Cerebellar cortex (tissue), 1 donor: ENCODE data around the gene CCDC175.

Experiments used
- DNase-seq: peaks from one replicate; pipeline ENCODE4 v3.0.0-alpha.2; 2015; ENCODE audit warnings: low spot score

The CCDC175 gene

GRCh38 chr14:59540852-59541251, 35.8 kb downstream of the CCDC175 start:
- no peak for DNase-seq

GRCh38 chr14:59538936-59539335, 37.7 kb downstream of the CCDC175 start:
- DNase-seq, result peak; percentile 33

DNA sequence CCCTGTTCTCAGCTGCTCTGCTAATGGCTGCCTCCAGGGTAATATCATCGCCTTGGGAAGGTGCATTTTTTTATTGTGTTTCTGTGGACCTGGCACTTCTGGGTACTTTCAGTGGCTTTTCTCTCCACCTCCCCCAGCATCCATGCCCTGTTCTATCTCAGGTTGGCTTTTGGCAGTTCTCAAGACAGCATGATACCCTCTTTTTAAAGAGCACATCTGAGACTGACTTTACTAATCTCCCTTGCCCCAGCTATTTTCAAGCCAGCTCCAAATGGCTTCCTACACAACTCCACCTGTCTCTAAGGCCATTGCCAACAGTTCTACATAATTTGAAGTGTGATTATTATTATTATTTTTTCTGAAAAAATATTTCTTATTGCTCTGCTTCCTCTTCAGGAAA, 39.1 kb downstream of the CCDC175 start:
- peak; percentile 74 for DNase-seq

DNA sequence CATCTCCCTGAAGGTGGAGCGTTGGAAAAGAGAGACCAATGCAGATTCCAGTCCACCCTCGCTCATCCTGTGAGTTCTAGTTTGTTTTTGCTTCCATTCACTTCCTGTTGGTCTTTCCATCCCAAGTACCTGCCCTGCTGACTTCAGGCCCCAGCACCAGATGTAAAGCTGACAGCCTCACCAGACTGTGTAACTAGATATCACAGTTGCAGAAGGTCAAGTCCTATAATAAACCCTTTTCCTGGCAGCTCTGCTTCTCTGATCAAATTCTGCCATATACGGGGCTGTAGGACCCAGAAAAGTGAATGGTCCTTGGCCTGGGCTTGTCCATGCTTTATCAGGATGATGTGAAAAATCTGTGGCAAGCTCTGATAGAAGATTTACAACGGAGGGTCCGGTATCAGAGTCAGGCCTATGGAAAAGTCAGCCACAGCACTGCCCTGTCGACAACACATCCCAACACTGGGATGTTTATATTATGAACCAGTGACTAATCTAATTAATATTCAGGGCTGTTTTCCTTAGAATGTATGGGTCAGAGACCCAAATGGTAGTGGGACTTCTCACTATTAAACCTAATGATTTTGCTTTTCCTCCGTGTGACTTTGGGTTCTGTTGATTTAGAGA, 42.1 kb downstream of the CCDC175 start:
- no peak for DNase-seq

DNA sequence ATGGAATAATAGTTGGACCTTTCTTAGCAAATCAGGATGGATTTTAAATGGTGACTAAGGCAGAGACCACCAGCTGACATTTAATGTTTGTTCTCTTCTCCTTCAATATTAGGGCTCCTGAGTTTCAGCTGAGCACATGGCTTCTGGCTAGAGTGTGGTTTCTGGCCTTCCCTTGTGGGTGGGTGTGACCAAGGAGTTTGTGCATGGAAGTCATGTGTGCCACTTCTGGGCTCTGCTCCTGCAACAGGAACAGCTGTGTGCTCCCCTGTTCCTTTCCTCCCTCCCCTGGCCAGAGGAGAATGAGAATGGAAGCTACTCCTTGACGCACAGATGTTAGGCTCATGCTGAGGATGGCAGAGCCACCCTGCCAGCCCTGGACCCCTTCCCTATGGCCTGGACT, 44.2 kb downstream of the CCDC175 start:
- no peak for DNase-seq

- DNase-seq, result no peak
These were observed 46.3 kb downstream of the CCDC175 start for GRCh38 chr14:59530349-59530748.

DNA sequence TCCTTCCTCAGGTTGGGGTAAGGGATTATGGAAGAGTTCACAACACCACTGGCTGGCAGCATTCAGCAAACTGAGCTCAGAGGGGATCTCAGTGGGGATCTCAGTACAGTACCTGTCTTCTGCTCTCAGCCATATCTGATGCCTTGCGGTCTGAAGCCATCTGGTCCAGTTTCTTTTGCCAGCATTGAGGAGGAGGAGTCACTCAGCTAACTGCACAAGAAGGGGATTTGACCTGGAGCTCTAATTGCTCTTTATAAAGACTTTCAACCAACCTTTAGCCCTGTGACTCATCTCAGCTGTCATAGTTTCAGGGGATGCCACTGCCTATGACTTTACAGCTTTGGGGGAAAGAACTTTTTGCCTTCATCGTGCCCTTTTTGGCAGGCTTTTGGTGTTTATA, 47.4 kb downstream of the CCDC175 start:
- peak; percentile 90 for DNase-seq

GRCh38 chr14:59520224-59520623, 56.4 kb downstream of the CCDC175 start:
- no peak for DNase-seq

- DNase-seq, result peak; percentile 62
These were observed 64.6 kb downstream of the CCDC175 start for GRCh38 chr14:59511916-59512575.

- DNase-seq, result no peak
These were observed 65.6 kb downstream of the CCDC175 start for GRCh38 chr14:59510966-59511365.

GRCh38 chr14:59510001-59510400, 66.6 kb downstream of the CCDC175 start:
- no peak for DNase-seq

GRCh38 chr14:59509101-59509500, 67.5 kb downstream of the CCDC175 start:
- DNase-seq, result no peak

GRCh38 chr14:59507752-59508103, 68.9 kb downstream of the CCDC175 start:
- DNase-seq, result no peak

DNA sequence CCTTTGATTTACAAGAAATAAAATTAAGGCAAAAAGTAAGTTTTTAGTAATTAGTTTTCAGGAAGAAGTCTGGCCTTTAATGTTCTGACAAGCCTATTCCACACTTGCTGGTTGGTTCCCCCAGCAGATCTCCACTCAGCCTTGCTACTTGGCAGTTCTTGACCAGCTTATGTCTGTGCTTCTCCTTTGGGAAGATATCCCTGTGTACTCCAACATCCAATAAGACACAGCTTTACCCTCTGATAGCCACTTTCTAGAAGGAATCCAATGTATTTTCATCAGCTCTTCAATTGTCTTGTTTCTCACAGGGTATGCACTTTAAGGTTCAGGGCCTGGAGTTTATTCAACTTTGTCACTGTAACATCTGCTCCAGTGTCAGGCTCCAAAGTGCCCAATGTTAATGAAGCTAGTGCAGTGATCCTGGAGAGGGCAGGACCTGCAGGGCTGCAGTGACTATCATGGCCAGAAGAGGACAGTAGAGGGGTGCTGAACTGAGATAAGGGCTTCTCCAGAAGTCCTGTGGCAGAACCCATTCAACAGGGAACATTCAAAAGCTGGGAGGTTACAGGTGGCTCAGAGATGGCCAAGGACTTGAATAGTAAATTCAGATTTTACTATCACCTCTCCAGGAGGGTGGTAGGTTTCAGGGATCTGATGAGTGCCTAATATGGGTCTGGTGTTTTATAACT, 69.4 kb downstream of the CCDC175 start:
- peak; percentile 80 for DNase-seq

DNA sequence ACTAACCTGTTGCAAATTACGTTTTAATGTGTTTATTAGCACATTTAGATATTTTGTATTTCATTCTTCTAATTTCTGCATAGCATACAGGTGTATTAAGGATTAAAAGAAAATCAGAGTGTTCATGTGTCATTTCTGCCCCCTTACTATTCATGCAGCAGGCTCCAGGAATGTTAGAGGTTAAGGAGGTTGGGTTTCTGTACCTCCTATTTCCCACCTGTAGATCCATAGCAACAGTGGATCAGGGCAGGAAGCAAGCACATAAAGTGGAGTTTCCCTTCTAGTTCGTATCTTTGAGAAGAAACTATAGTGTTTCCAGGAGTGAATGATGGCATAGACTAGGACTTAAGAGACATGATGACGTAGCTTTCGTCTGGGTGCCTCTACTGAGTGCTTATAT, 73.4 kb downstream of the CCDC175 start:
- no peak for DNase-seq

DNA sequence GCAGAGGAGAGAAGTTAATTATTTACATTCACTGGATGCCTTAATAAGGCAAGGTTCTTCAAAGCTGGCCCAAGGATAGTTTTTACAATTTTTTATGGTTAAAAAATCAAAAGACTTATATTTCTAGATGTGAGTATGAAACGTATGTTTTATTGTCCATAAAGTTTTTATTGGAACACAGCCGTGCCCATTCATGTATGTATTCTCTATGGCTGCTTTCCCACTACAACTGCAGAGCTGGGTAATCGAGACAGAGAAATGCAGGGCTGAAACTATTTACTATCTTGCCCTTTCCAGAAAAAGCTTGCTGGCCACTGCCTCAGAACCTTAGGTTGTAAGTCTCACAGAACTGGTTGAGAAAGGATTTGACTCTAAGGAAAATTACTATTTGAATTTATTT, 75.9 kb downstream of the CCDC175 start:
- no peak for DNase-seq

DNA sequence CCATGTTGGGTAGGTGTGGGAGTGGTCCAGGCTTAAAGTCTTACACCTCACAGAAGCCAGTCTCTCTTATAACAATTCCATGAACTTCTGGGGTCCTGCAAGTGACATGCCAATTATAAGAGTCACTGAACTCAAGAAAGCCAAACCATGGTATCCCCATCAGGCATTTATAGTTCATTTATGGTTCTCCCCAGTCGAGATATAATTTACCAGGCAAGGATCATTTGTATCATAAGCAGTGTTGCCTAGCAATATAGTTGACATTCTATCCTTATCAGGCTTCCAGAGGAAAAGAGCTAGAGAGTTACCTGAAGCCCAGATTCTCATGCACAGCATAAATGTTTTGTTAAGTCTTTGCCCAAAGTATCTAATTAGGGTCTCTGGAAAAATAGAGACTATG, 84.2 kb downstream of the CCDC175 start:
- no peak for DNase-seq

DNA sequence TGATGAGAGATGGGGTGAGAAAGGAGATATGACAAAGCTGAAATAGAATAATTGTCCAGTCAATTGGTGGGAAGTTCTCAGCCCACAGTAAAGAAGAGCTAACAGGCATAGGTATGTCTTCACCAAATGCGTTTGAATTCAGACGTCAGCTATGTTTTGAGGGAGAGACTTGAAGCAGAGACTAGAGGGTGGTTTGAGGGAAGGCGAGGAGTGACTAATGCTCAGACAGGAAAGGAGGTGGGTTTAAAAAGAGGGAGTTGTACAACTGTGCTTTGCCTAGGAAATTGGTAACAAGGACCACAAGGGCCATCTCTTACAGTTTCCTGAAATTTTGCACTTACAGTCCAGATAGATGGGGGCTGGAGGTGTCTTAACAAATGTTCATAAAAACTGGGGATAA, 85.9 kb downstream of the CCDC175 start:
- no peak for DNase-seq

- no peak for DNase-seq
These were observed 91.9 kb downstream of the CCDC175 start for GRCh38 chr14:59484639-59485175.

DNA sequence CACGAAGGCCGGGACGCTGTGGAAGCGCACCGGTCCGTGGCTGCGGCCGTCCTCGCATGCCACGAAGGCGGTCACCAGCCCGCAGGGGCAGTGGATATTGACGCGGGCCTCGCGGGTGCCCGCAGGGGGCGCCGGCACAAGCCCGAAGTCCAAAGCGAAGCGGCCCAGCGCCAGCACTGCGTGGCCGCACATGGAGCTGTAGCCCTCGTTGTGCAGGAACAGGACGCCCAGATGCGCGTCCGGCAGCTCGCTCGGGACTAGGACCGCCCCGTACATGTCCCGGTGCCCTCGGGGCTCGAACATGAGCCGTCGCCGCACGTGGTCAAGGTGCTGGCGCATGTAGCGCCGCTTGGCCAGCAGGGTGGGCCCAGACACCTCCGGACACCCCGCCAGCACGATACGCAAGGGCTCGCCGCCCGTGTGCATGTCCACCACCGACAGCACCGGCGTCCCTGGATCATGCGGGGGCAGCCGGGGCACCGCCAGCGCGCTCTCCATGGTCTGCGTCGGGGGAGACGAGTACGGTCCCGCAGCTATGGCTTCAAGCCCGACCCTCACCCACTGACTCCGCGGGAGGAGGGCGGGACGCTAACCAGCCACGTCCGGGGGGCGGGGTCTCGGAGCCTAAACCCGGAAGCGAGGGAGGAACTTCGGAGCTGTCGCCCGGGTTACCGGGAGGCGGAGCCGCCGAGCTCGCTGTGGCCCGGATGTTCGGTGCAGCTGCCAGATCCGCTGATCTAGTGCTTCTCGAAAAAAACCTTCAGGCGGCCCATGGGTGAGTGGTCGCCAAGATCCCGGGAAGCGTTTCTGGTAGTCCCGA, 92.6 kb downstream of the CCDC175 start, which contains the start of the genes JKAMP and L3HYPDH:
TSS of gene JKAMP (plus strand) at position 699 of the 820 bp plus-strand sequence. CDS start at position 772, 73 bp downstream.
TSS of gene L3HYPDH (minus strand) at position 590 of the 820 bp plus-strand sequence. CDS start at position 498, 92 bp downstream.
- peak; percentile 95 for DNase-seq

GRCh38 chr14:59483363-59483762, 93.2 kb downstream of the CCDC175 start:
- peak; percentile 44 for DNase-seq
